ENCODE measurements around the gene ANP32D.
"Not testable (repeated sequence)": the region's sequence is repeated elsewhere in the genome, so short reads cannot be mapped to it uniquely, and the experiment has no call there.

Gene ANP32D

GRCh38 chr12:48508987-48509386 is 36.6 kb downstream of the ANP32D start:
- DNase-seq, result no peak

GRCh38 chr12:48510111-48510510 is 37.8 kb downstream of the ANP32D start:
- no peak for DNase-seq

GRCh38 chr12:48512855-48513254 is 40.5 kb downstream of the ANP32D start:
- DNase-seq, result no peak

GRCh38 chr12:48514728-48515127 is 42.4 kb downstream of the ANP32D start:
- DNase-seq, result no peak

GRCh38 chr12:48520381-48520780 is 48.0 kb downstream of the ANP32D start:
- not testable (repeated sequence) for DNase-seq
